Karpas-422 (cell line): Measurements from ENCODE around the gene CLDN15. TPM values are rescaled to one million over a fixed set of nuclear protein-coding genes. Genes with fewer than 3 reads are reported as not detected.
"Not testable (repeated sequence)": the region's sequence is repeated elsewhere in the genome, so short reads cannot be mapped to it uniquely, and the experiment has no call there.

Experiments
- DNase-seq: peaks from one replicate; pipeline ENCODE4 v3.0.0-alpha.2; 2015
- H2AFZ ChIP-seq: fragments of 200-600 bp; sonication (generic); 2 replicates; pipeline ENCODE4 v1.6.1; 2014; ENCODE audit warnings: antibody characterized with exemption, low read length, mixed read lengths
- H3K27ac ChIP-seq: fragments of 200-600 bp; sonication (generic); 2 replicates; pipeline ENCODE4 v1.5.1; 2014; ENCODE audit warnings: mild to moderate bottlenecking, low read length, moderate library complexity
- H3K27me3 ChIP-seq: fragments of 200-600 bp; sonication (generic); 2 replicates; pipeline ENCODE4 v1.6.1; 2014; ENCODE audit warnings: low read length, mixed read lengths
- H3K36me3 ChIP-seq: fragments of 200-600 bp; sonication (generic); 2 replicates; pipeline ENCODE4 v1.6.1; 2014; ENCODE audit warnings: low read length, mixed read lengths; ENCODE audit not compliant: insufficient read depth
- H3K4me1 ChIP-seq: fragments of 200-600 bp; sonication (generic); 2 replicates; pipeline ENCODE4 v1.6.1; 2014; ENCODE audit warnings: mild to moderate bottlenecking, low read length, mixed read lengths
- H3K4me2 ChIP-seq: fragments of 200-600 bp; sonication (generic); 2 replicates; pipeline ENCODE4 v1.6.1; 2014; ENCODE audit warnings: low read length, low read depth, mild to moderate bottlenecking; ENCODE audit not compliant: poor library complexity, severe bottlenecking
- H3K4me3 ChIP-seq: fragments of 200-600 bp; sonication (generic); 2 replicates; pipeline ENCODE4 v1.5.1; 2014; ENCODE audit warnings: mild to moderate bottlenecking, antibody characterized with exemption, low read length, mixed read lengths
- H3K79me2 ChIP-seq: fragments of 200-600 bp; sonication (generic); 2 replicates; pipeline ENCODE4 v1.6.1; 2014; ENCODE audit warnings: mild to moderate bottlenecking, low read length, mixed read lengths
- H3K9ac ChIP-seq: fragments of 200-600 bp; sonication (generic); 2 replicates; pipeline ENCODE4 v1.6.0; 2014; ENCODE audit warnings: low read length
- H3K9me2 ChIP-seq: fragments of 200-600 bp; sonication (generic), shearing (Covaris generic); replicated peaks from 2 replicates; pipeline ENCODE4 v1.6.0; 2014; ENCODE audit warnings: mild to moderate bottlenecking, low read length, moderate library complexity; ENCODE audit not compliant: insufficient read depth
- H3K9me3 ChIP-seq: fragments of 300-700, 200-600 bp; sonication (generic); 2 replicates; pipeline ENCODE4 v1.6.1; 2014; ENCODE audit warnings: low read length, mixed read lengths
- H4K20me1 ChIP-seq: fragments of 200-600 bp; sonication (generic); 2 replicates; pipeline ENCODE4 v1.6.1; 2014; ENCODE audit warnings: mild to moderate bottlenecking, antibody characterized with exemption, low read length, low read depth; ENCODE audit not compliant: insufficient read depth
- total RNA-seq: library from RNA; depleted of rRNA; stranded (reverse); fragments of >200 nt; shearing (Covaris generic); gene quantifications from 2 replicates; pipeline ENCODE4 v1.2.3, GENCODE V29; 2014; ENCODE audit warnings: low replicate concordance

CLDN15 gene
- total RNA-seq, 1 experiment from 2014 or later: 12.2 TPM

DNA sequence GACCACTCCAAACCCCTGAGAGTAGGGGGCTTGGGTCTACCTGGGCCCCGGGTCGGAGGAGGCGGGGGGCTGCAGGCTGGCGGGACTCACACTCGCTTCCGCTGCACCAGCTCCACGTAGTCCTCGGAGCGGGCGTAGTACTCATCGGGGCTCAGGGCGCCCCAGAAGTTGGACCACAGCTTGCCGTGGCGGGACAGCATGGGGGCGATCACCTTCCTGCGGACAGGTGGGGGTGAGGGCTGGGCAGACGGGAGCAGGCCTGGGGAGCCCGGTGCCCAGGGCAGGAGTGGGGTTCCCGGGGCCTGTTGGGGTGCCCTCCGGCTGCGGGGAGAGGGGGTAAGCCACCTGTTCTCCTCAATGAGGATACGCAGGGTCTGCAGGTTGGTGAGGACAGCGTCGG lies 26.1 kb downstream of the CLDN15 start:
- Histone ChIP-seq H3K9me3 (no peaks in the 10 kb centered on the region), H2AFZ (no peak overlapping the region), H3K4me3 (no peak overlapping the region), H3K9me2 (no peaks in the 10 kb centered on the region), H3K27ac (no peak overlapping the region), H3K4me1 (peaks cover 7% of the 10 kb centered on the region), H3K27me3 (no peaks in the 10 kb centered on the region), H3K9ac (no peak overlapping the region), H3K36me3 (no peaks in the 10 kb centered on the region), H3K79me2 (peaks cover 9% of the 10 kb centered on the region), H3K4me2 (no peak overlapping the region), H4K20me1 (no peaks in the 10 kb centered on the region)
- no peak for DNase-seq

DNA sequence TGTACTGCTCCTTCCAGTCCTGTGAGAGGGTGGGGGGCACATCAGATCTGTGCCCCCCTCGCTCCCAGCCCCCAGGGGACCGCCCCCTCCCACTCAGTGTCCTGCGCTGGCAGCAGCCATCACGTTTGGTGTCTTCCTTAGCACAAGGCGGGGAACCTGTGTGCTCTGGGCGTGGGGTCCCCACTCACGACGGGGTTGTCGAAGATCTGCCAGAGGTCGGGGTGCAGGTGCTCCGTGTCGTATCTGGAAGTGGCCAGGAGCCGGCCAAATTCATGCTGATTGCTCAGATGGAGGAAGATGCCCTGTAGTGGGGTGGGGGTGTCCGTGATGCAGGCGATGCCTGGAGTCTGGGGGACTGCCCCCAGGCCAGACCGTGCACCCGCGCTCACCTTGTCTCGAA lies 27.5 kb downstream of the CLDN15 start:
- H3K9ac ChIP-seq: no peak overlapping the region
- DNase-seq: no peak

DNA sequence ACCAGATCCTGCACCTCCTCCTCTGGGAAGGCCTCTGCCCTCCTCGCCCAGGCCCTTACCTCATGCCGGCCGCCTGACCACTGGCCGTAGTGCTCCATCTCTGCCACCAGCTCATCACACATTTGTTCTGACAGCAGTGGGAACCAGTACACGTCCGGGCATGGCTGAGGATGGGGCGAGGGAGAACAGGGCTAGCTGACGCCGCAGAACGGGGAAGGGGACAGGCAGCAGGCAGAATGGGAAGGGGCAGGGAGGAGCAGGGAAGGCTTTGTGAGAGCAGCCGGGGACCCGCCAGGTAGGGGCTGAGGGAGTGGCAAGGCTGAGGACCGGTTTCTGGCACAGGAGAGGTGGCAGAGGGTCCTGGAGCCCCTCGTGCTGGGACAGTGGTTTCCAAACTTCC lies 28.8 kb downstream of the CLDN15 start:
- Histone ChIP-seq H3K9me2 (no peaks in the 10 kb centered on the region), H3K4me2 (no peak overlapping the region), H3K36me3 (no peaks in the 10 kb centered on the region), H3K4me1 (peaks cover 2% of the 10 kb centered on the region), H3K27me3 (no peaks in the 10 kb centered on the region), H3K4me3 (no peak overlapping the region), H3K79me2 (no peaks in the 10 kb centered on the region), H3K9me3 (no peaks in the 10 kb centered on the region), H4K20me1 (no peaks in the 10 kb centered on the region), H3K27ac (no peak overlapping the region), H2AFZ (no peak overlapping the region), H3K9ac (no peak overlapping the region)
- DNase-seq: no peak

More for the DNA sequence above, 27.5 kb downstream of the CLDN15 start:
- H3K4me3 ChIP-seq: no peak overlapping the region
- no peaks in the 10 kb centered on the region for H3K79me2 ChIP-seq
- no peak overlapping the region for H3K4me2 ChIP-seq
- no peak overlapping the region for H2AFZ ChIP-seq
- no peaks in the 10 kb centered on the region for H3K9me3 ChIP-seq
- H3K4me1 ChIP-seq: no peaks in the 10 kb centered on the region
- no peaks in the 10 kb centered on the region for H3K9me2 ChIP-seq
- no peak overlapping the region for H3K27ac ChIP-seq
- H4K20me1 ChIP-seq: no peaks in the 10 kb centered on the region
- H3K27me3 ChIP-seq: no peaks in the 10 kb centered on the region
- no peaks in the 10 kb centered on the region for H3K36me3 ChIP-seq

DNA sequence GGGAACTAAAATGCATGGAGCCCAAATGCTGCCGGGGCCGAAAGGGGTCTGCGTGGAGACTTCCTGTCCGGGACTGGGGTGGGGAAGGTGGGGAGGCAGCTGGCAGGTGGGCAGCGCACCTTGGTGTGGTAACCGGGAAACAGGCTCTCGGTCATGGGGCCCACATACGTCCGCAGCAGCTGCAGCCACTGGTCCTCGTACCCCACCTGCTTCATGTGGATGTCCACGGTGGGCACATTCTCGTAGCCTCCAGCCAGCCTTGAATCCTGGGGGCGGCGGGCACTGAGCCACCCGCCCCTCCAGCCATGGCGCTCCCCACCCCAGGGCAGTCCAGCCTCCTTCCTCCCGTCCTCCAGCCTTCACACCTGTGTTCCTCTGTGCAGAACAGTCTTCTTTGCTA lies 30.1 kb downstream of the CLDN15 start:
- Histone ChIP-seq H2AFZ (no peak overlapping the region), H3K9me3 (no peaks in the 10 kb centered on the region), H3K27ac (no peak overlapping the region), H3K79me2 (no peaks in the 10 kb centered on the region), H3K9me2 (no peaks in the 10 kb centered on the region), H3K9ac (no peak overlapping the region), H3K4me2 (no peak overlapping the region), H3K36me3 (no peaks in the 10 kb centered on the region), H4K20me1 (no peaks in the 10 kb centered on the region), H3K27me3 (no peaks in the 10 kb centered on the region), H3K4me3 (no peak overlapping the region), H3K4me1 (peaks cover 7% of the 10 kb centered on the region)
- no peak for DNase-seq

DNA sequence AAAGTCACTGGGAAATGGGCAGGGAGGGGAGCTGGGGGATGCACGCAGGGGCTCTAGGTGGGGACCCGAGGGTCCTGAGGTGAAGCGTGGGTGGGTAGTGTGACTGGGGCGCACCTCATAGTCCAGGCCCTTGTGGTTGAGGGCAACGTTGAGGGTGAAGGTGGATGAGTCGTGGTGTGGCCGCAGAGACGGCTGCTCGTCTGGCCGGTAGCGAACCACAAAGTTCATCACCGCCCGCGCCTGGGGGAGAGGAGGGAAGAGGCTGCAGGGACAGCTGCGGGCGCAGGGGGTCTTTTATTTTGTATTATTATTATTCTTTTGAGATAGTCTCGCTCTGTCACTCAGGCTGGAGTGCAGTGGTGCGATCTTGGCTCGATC lies 30.9 kb downstream of the CLDN15 start:
- Histone ChIP-seq H3K27me3 (no peaks in the 10 kb centered on the region), H3K9me2 (no peaks in the 10 kb centered on the region)

DNA sequence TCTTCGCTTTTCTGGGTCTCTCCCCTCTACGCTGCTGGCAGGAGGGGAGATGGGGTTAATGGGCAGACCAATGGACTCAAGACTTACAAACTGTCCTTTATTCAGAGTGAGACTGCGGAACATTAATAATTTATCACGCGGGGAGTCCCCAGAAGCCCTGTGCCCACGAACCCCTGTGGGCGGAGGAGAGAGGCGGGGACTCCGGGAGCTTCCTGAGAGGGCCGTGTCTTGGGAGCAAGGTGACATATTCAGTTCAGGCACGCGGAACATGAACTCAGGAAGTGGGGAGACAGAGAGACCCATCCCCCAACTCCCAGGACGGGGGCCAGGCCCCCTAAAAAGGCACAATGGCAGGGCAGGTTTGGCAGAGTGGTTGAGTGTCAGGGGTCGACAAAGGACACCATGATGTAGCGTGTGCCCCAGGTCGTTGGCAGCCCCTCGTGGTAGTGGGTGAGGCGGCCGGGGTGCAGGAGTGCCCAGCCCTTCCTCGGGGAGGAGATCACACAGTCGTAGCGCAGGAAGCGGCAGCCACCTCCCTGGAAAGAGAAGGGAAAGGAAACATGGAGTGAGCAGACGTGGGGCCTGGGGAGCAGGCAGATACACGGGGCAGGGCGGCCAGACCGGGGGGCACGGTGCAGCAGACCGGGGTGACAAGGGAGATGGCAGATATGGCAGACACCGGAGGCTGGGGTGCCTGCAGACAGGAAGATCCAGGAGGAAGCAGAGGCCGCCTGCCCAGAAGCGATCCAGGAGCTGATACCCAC lies 31.5 kb downstream of the CLDN15 start:
- no peaks in the 10 kb centered on the region for H3K79me2 ChIP-seq
- no peak for DNase-seq
- no peaks in the 10 kb centered on the region for H3K27me3 ChIP-seq
- no peaks in the 10 kb centered on the region for H4K20me1 ChIP-seq
- no peak overlapping the region for H3K27ac ChIP-seq
- H3K4me2 ChIP-seq: no peak overlapping the region
- H3K4me3 ChIP-seq: no peak overlapping the region
- H3K9me2 ChIP-seq: no peaks in the 10 kb centered on the region
- H3K9ac ChIP-seq: no peak overlapping the region
- H3K36me3 ChIP-seq: no peaks in the 10 kb centered on the region
- H3K4me1 ChIP-seq: peaks cover 7% of the 10 kb centered on the region
- no peaks in the 10 kb centered on the region for H3K9me3 ChIP-seq
- no peak overlapping the region for H2AFZ ChIP-seq

More for the DNA sequence above, 30.9 kb downstream of the CLDN15 start:
- Histone ChIP-seq H3K27ac (no peak overlapping the region), H2AFZ (no peak overlapping the region), H3K9me3 (no peaks in the 10 kb centered on the region), H3K79me2 (no peaks in the 10 kb centered on the region), H3K4me2 (no peak overlapping the region), H3K9ac (no peak overlapping the region), H4K20me1 (no peaks in the 10 kb centered on the region), H3K4me1 (peaks cover 7% of the 10 kb centered on the region), H3K36me3 (no peaks in the 10 kb centered on the region), H3K4me3 (no peak overlapping the region)
- no peak for DNase-seq

DNA sequence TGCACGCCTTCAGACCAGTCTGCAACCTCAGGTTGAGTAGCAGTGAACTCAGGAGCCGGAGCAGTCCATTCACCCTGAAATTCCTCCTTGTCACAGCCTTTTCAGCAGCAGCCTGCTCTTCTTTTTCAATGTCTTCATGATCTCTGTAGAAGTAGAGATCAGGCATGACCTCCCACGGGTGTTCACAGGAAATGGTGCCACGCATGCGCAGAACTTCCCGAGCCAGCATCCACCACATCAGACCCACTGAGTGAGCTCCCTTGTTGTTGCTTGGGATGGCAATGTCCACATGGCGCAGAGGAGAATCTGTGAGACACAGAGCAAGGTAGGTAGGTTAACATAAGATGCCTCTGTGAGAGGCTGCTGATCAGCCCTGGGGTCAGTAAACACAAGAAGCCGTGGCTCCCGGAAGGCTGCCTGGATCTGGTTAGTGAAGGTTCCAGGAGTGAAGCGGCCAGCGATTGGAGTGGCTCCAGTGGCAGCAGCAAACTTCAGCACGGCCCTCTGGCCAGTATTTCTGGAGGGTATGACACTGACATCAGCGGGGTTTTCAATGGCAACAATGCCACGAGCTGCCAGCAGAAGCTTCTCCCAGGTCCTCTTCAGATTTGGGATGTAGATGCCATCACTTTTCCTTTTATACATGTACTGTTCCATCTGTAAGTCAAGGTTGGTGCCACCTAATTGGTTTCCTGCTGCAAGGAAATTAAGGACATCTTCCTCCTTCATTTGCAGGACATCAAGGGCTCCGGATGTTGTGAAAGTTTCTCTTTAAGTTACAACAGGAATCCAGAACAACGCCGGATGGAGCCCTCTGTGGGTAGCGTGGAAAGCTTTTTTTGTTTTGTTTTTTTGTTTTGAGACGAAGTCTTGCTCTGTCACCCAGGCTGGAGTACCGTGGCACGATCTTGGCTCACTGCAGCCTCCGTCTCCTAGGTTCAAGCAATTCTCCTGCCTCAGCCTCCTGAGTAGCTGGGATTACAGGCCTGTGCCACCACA lies 33.6 kb downstream of the CLDN15 start:
- not testable (repeated sequence) for H3K79me2 ChIP-seq, H3K27me3 ChIP-seq, H4K20me1 ChIP-seq, H3K36me3 ChIP-seq, H3K9me2 ChIP-seq, DNase-seq, H3K9me3 ChIP-seq, H3K4me3 ChIP-seq, H3K4me1 ChIP-seq, H3K27ac ChIP-seq
- Histone ChIP-seq H3K9ac (peak overlapping the region; percentile 31), H3K4me2 (peak overlapping the region; percentile 44), H2AFZ (peak overlapping the region; percentile 84; the same call in 1 of the 2 replicates)

DNA sequence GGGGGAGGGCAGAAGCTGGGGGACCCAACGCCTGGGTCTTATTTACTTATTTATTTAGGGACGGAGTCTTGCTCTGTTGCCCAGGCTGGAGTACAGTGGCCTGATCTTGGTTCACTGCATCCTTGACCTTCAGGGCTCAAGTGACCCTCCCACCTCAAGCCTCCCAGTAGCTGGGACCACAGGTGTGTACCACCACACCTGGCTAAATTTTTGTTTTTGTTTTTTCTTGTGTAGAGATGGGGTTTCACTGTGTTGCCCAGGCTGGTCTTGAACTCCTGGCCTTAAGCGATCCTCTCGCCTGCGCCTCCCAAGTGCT lies 35.0 kb downstream of the CLDN15 start:
- no peak for DNase-seq
- Histone ChIP-seq H3K4me2 (no peak overlapping the region), H3K27me3 (no peaks in the 10 kb centered on the region)

More for the DNA sequence above, 35.0 kb downstream of the CLDN15 start:
- Histone ChIP-seq H2AFZ (no peak overlapping the region), H3K27ac (no peak overlapping the region), H3K9me3 (no peaks in the 10 kb centered on the region), H3K9me2 (no peaks in the 10 kb centered on the region), H4K20me1 (no peaks in the 10 kb centered on the region), H3K79me2 (no peaks in the 10 kb centered on the region), H3K4me1 (peaks cover 7% of the 10 kb centered on the region), H3K4me3 (no peak overlapping the region), H3K36me3 (no peaks in the 10 kb centered on the region), H3K9ac (no peak overlapping the region)
